AG09319 (cell line): ENCODE data around the gene SLC9B1.
"Not testable (repeated sequence)": the region's sequence is repeated elsewhere in the genome, so short reads cannot be mapped to it uniquely, and the experiment has no call there.

ENCODE experiments used
- DNase-seq: peaks from one replicate; pipeline ENCODE4 v3.0.0-alpha.2; 2010; ENCODE audit warnings: low read depth; ENCODE audit errors: extremely low read depth
- CTCF ChIP-seq: IDR thresholded peaks from 2 replicates; pipeline ENCODE4 v1.5.1; 2011; ENCODE audit warnings: low read depth, mild to moderate bottlenecking, inconsistent platforms, low read length, moderate library complexity

Gene SLC9B1

GRCh38 chr4:103010804-103011203, 8.7 kb downstream of the SLC9B1 start:
- DNase-seq = no peak
- TF ChIP-seq CTCF = no peak

GRCh38 chr4:103008875-103009729, 10.4 kb downstream of the SLC9B1 start:
- peak; percentile 35 for DNase-seq
- peak; percentile 70 for TF ChIP-seq CTCF

GRCh38 chr4:103002551-103002950, 17.0 kb downstream of the SLC9B1 start:
- no peak for TF ChIP-seq CTCF
- DNase-seq = no peak

GRCh38 chr4:102994803-102995202, 24.7 kb downstream of the SLC9B1 start:
- DNase-seq = no peak
- TF ChIP-seq CTCF = no peak

- not testable (repeated sequence) for DNase-seq
Measured at GRCh38 chr4:102993985-102994384, 25.5 kb downstream of the SLC9B1 start.

- no peak for TF ChIP-seq CTCF
Measured at GRCh38 chr4:102988429-102989020, 31.0 kb downstream of the SLC9B1 start.

GRCh38 chr4:102981005-102981404, 38.5 kb downstream of the SLC9B1 start:
- DNase-seq = no peak
- TF ChIP-seq CTCF = no peak

More at GRCh38 chr4:102988429-102989020, 31.0 kb downstream of the SLC9B1 start:
- DNase-seq = no peak

- DNase-seq = not testable (repeated sequence)
Measured at GRCh38 chr4:102961813-102962212, 57.7 kb downstream of the SLC9B1 start.
